ENCODE measurements around the gene HIGD1B.

Gene HIGD1B

DNA sequence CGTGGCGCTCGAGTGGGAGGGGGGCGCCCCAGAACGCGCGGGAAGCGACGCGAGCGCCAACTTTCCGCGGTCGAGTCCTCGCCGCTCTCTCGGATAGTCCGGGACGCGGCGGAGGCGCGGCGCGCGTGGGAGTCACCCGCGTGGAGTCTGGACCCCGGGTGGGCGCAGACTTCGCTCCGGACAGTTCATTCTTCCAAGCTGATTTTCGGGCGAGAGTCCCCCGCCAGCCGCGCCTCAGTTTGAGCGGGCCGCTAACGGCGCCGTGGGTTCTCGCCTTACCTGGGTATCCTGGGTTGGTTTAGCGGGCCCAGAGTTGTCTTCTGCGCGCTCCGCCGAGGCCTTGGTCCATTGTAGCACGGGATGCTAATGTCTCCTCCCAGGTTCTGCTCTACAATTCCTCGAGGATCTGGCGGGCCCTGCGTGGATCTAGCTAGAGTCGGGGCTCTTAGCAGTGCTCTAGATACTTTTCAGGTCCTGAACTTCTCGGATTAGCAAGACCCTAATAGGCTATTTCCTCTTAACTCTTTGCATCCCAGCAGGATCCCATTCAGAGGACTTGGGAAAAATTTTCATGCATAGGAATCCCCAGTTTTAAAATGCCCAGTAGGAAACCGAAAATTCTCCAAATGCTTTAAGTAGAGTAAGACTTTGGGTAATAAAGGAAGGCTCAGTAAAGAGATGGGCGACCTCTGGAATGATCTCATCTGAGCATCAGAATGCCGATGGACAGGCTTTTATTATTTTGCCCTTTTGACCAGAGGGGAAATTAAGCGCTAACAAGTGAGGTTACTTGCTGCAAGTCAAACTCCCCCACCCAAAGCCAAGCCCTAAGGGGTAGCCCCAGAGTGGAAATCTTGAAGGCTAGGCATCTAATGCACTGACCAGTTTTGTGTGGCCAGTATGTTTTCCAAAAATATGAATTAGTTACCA is 17.1 kb upstream of the HIGD1B start:
- TF ChIP-seq GATA2 (IDR thresholded peaks at IDR 0.05; ENCODE audit: low read depth, low read length) (no peak), GATA3 (IDR thresholded peaks at IDR 0.05; ENCODE audit: low read depth, low read length) (no peak)

DNA sequence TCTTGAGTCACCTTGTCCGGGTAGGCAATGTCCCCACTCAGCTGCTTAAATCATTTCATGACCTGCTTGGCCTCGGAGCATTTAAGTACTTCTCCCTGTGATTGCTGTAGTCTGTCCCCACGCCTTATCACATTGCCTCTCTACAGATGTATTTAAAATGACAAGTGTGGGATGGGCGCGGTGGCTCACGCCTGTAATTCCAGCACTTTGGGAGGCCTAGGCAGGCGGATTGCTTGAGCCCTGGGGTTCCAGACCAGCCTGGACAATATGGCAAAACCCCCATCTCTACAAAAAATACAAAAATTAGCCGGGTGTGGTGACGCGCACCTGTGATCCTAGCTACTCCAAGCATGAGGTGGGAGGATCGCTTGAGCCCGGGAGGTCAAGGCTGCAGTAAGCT is 16.3 kb upstream of the HIGD1B start:
- no peak for TF ChIP-seq GATA3 (IDR thresholded peaks at IDR 0.05; ENCODE audit: low read depth, low read length)
- no peak for TF ChIP-seq GATA2 (IDR thresholded peaks at IDR 0.05; ENCODE audit: low read depth, low read length)

DNA sequence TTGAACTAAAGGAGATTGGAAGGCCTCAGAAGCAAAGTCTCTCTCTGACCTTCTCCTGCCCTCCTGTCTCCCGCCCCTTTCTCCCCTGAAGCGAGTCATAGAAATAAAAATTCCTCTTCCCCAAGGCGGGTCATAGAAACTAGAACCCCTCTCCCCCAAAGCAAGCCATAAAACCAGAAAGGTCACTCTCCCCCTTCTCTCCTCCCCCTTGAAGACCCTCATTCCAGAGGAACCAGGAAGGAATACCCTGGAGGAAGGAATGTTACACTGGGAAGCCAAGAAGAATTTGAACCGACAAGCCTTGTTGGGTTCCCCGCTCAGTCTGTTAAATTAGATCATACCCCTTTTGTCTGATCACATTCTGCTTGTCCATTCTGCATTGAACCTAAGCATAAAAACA is 14.9 kb upstream of the HIGD1B start:
- TF ChIP-seq GATA2 (IDR thresholded peaks at IDR 0.05; ENCODE audit: low read depth, low read length) = no peak
- TF ChIP-seq GATA3 (IDR thresholded peaks at IDR 0.05; ENCODE audit: low read depth, low read length) = no peak

DNA sequence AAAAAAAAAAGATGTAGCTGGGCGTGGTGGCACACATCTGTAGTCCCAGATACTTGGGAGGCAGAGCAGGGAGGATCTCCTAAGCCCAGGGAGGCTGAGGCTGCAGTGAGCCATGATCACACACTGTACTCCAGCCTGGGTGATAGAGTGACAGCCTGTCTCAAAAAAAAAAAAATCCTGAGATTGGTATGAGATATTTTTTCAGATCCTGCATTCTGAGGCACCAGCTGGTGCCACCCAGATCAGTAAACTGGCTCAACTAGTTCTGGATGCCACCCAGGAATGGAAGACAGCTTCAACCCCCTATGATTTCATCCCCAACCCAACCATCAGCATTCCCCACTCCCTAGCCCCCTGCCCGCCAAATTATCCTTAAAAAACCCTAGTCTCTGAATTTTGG is 10.5 kb upstream of the HIGD1B start:
- TF ChIP-seq GATA3 (IDR thresholded peaks at IDR 0.05; ENCODE audit: low read depth, low read length) (no peak), GATA2 (IDR thresholded peaks at IDR 0.05; ENCODE audit: low read depth, low read length) (no peak)

DNA sequence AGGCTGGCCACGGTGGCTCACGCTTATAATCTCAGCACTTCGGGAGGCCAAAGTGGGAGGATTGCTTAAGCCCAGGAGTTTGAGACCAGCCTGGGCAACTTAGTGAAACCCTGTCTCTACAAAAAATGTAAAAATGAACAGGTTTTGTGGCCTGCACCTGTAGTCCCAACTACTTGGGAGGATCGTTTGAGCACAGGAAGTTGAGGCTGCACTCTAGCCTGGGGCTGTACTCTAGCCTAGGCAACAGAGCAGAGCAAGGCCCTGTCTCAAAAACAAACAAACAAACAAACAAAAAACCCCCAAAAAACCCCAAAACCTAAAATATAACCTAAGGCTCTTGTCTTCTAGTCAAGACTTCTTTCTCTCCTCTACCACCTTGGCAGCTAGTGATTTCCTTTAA is 7.4 kb upstream of the HIGD1B start:
- no peak for TF ChIP-seq GATA2 (IDR thresholded peaks at IDR 0.05; ENCODE audit: low read depth, low read length)
- TF ChIP-seq GATA3 (IDR thresholded peaks at IDR 0.05; ENCODE audit: low read depth, low read length) = no peak

DNA sequence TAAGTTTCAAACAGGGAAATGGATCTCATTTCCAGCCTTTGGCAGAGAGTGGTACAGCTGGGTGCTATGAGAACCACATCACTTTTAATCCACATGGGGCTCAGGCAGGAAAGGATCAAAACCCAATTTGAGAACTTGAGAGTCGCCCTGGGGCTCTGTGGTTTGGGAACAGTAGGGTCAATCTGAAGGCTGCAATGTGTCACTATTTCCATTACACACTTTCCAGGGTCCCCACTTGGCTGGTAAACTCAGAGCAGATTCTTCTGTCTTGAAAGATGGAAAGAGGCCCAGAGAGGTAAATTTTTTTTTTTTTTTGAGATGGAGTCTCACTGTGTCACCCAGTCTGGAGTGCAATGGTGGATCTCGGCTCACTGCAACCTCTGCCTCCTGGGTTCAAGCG is 6.7 kb upstream of the HIGD1B start:
- TF ChIP-seq GATA2 (IDR thresholded peaks at IDR 0.05; ENCODE audit: low read depth, low read length) = no peak
- no peak for TF ChIP-seq GATA3 (IDR thresholded peaks at IDR 0.05; ENCODE audit: low read depth, low read length)

DNA sequence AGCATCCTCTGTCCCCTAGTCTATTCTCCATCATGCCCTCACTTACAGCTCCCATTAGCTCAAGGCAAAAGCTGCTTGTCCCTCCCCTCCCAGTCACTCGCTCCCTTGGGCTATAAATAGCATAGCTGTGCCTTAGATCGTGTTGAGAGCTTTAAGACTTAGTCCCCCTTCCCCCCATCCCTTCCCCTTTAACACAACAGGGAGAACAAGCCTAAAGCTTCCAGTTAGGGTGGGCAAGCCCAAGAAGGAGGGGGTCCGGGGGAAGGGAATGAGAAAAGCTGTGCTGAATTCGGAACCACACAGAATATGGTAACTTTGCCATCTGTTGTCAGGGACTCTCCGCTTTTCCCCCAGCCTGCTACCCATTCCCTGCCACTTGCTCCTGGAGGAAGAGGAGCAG is 4.9 kb upstream of the HIGD1B start:
- TF ChIP-seq GATA2 (IDR thresholded peaks at IDR 0.05; ENCODE audit: low read depth, low read length) (no peak), GATA3 (IDR thresholded peaks at IDR 0.05; ENCODE audit: low read depth, low read length) (no peak)

DNA sequence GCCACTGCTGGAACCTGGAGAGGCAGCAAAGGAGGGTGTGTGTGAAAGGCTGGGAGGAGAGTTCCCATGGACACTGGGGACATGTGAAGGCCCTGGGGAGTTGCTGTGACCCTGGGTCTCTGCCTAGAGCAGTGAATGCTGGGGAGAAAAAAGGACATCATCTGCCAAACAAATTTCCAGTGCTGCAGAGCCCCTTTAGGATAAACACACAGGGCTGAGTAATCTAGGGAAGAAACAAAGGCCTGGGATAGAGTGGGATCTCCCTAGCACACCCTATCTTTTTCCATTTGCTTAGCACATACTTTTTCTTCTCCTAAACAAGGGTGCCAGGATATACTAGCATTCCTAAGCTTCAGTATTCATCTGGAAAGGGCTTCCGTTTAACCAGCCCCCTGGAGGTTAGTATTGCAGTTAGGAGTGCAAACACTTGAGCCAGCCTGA is 3.3 kb upstream of the HIGD1B start:
- TF ChIP-seq GATA3 (IDR thresholded peaks at IDR 0.05; ENCODE audit: low read depth, low read length) (no peak), GATA2 (IDR thresholded peaks at IDR 0.05; ENCODE audit: low read depth, low read length) (no peak)

DNA sequence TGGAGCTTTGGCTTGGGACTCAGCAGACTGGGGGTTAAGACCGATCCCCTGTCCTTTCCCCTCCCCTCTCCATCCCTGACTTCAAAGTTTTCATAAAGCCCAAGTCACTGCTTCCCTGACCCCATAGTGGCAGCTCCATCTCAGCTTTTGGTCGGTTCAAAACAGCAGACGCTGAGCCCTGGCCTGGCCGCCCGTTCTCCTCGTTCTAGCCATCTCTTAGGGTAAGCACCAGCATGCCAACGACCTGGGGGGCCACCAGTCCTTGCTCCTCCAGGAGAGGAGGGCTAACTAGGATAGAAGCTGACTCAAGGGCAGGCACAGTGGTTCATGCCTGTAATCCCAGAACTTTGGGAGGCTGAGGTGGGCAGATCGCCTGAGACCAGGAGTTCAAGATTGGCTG is 1.5 kb upstream of the HIGD1B start:
- TF ChIP-seq GATA3 (IDR thresholded peaks at IDR 0.05; ENCODE audit: low read depth, low read length) (no peak), GATA2 (IDR thresholded peaks at IDR 0.05; ENCODE audit: low read depth, low read length) (no peak)

DNA sequence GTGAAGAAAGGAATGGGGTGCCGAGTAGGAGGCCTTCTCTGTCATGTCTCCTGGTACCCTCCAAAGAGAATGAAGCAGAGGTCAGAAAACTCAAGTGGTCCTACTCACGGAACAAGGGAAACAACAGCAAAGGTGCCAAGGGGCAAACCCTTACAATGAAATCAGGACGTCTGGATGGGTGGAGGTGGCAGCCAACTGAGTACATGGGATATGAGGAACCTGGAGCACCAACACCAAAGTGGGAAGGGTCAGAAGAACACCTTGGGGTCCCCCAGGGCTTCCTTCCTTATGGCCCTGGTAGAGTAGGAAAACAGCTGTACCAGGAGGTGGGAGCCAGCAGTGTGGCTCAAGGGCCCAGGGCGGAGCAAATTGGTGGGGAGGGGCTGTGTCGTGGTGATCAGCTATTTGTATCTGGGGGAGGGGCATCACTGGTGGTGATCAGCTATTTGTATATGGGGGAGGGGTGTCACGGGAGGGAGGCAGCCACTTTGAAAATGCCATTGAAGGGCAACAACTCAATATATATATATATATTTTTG is 643 bp downstream of the HIGD1B start:
- TF ChIP-seq GATA3 (IDR thresholded peaks at IDR 0.05; ENCODE audit: low read depth, low read length) = no peak
- TF ChIP-seq GATA2 (IDR thresholded peaks at IDR 0.05; ENCODE audit: low read depth, low read length) = no peak

DNA sequence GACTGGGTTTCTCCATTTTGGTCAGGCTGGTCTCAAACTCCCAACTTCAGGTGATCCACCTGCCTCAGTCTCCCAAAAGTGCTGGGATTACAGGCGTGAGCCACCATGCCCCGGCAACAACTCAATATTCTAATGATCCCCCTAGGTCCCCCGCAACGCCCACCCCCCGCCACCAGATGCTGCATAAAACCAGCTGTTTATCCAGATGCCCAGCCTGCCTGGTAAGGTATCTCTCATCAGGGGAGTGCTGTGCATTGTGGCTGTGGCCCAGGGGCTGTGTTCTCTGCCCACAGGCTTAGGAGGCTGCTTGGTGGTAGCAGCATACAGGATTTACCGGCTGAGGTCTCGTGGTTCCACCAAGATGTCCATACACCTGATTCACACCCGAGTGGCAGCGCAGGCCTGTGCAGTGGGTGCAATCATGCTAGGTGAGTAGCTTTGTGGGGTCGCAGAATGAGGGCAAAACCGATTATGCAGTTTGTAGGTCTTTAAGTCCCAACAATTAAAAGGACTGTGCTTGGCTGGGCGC is 1.3 kb downstream of the HIGD1B start:
- no peak for TF ChIP-seq GATA3 (IDR thresholded peaks at IDR 0.05; ENCODE audit: low read depth, low read length)

DNA sequence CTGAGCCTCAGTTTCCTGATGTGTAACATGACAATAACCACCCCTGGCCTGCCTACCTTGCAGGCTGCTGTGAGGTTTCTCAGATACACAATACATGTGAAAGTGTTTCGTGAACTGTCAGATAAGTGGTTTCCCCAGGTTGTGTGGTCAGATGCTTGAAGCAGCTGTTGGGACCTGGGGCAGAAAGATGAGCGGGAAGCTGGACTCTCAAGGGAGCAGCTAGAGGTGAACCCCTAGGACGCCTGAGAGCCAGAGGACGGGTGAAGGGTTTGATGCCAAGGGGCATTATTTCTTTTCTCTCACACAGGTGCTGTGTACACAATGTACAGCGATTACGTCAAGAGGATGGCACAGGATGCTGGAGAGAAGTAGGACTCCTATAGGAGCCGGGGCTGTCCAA is 2.3 kb downstream of the HIGD1B start:
- TF ChIP-seq GATA2 (IDR thresholded peaks at IDR 0.05; ENCODE audit: low read depth, low read length) (no peak), GATA3 (IDR thresholded peaks at IDR 0.05; ENCODE audit: low read depth, low read length) (no peak)

DNA sequence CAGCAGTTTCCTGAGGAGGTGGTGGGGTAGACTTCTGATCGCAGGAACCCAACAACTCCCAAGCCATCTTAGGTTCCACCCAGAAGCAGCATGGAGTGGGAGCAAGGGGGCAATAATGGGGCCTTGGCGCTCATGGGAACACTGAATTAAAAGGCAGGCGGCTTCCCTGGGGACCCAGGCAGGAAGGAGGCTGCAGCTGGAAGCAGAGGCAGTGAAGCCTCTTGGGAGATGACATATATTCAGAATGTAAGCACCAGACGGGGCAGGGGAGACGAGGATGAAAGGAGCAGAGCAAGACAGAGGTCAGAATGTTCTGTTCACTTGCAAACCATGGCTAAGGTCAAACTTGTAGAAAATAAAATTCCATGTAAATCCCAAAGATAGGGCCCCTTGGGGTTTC is 2.9 kb downstream of the HIGD1B start:
- TF ChIP-seq GATA3 (IDR thresholded peaks at IDR 0.05; ENCODE audit: low read depth, low read length) (no peak), GATA2 (IDR thresholded peaks at IDR 0.05; ENCODE audit: low read depth, low read length) (no peak)

DNA sequence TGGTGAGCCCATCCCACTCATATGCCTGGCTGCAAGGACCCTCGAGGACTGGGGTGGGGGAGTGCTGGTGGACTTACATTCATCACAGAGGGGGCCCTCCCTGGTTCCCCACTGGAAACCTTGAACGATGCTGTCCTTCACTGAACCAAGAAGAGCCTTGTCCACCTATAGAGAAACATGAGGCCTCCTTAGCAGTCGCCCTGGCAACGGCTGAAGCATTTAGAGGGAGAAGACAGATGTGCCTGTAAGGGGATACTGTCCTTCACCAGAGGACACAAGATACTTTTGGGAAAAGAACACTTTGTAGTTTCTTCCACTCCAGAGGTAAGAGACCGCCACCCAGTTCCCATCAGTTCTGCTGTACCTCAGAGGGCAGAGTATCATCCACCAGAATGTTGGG is 6.5 kb downstream of the HIGD1B start:
- TF ChIP-seq GATA3 (IDR thresholded peaks at IDR 0.05; ENCODE audit: low read depth, low read length) (no peak), GATA2 (IDR thresholded peaks at IDR 0.05; ENCODE audit: low read depth, low read length) (no peak)

DNA sequence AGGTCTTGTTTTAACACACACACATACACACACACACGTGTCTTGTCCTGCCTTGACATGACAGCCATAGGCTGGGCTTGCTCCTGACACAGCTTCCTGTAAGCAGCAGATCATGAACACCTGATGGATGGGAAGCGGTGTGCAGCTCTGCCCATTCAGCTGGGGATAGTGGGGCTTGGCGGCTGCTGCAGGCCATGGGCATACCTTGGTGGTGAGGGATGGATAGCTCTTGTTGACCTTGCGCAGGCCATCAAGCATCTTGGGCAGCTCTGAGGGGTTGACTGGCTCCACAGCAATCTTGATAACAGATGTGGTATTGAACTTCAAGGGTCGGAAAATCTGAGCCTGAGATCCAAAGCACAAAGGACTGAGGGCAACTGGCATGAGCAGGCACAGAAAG is 12.0 kb downstream of the HIGD1B start:
- no peak for TF ChIP-seq GATA2 (IDR thresholded peaks at IDR 0.05; ENCODE audit: low read depth, low read length)
- no peak for TF ChIP-seq GATA3 (IDR thresholded peaks at IDR 0.05; ENCODE audit: low read depth, low read length)

Measured in SH-SY5Y (cell line).